Measurements from ENCODE around the gene SUMF1.

DNA sequence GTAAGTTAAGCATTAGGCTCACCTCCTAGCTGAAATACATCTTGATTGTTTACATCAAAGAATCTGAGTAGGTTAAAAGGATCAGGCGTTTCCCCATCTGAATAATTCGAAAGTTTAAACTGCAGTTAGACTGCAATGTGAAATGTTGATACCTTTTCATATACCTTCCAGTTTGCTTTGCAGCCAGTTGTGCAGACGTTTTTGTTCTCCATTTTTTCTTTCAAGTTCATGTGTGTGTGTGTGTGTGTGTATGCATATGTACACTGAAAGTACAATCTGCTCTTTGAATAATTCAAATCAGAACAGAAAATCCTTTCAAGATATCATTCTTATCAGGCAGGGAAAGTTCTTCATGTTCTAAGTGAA, 29.0 kb upstream of the SUMF1 start:
- TF ChIP-seq OSR1 (CRISPR knock-in tag; IDR thresholded peaks at IDR 0.05), result no peak
- TF ChIP-seq, protein P1, sequence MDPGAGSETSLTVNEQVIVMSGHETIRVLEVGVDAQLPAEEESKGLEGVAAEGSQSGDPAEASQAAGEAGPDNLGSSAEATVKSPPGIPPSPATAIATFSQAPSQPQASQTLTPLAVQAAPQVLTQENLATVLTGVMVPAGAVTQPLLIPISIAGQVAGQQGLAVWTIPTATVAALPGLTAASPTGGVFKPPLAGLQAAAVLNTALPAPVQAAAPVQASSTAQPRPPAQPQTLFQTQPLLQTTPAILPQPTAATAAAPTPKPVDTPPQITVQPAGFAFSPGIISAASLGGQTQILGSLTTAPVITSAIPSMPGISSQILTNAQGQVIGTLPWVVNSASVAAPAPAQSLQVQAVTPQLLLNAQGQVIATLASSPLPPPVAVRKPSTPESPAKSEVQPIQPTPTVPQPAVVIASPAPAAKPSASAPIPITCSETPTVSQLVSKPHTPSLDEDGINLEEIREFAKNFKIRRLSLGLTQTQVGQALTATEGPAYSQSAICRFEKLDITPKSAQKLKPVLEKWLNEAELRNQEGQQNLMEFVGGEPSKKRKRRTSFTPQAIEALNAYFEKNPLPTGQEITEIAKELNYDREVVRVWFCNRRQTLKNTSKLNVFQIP (CRISPR knock-in tag; IDR thresholded peaks at IDR 0.05; ENCODE audit: borderline replicate concordance, low read depth), result no peak
- no peak for TF ChIP-seq PPARA (CRISPR knock-in tag; IDR thresholded peaks at IDR 0.05; ENCODE audit: borderline replicate concordance)
- no peak for TF ChIP-seq GLIS3 (CRISPR knock-in tag; IDR thresholded peaks at IDR 0.05)
- no peak for TF ChIP-seq RARB (CRISPR knock-in tag; IDR thresholded peaks at IDR 0.05)
- no peak for TF ChIP-seq ZFP30 (CRISPR knock-in tag; IDR thresholded peaks at IDR 0.05)
- TF ChIP-seq ESRRG (CRISPR knock-in tag; IDR thresholded peaks at IDR 0.05), result no peak
- TF ChIP-seq, protein P2, sequence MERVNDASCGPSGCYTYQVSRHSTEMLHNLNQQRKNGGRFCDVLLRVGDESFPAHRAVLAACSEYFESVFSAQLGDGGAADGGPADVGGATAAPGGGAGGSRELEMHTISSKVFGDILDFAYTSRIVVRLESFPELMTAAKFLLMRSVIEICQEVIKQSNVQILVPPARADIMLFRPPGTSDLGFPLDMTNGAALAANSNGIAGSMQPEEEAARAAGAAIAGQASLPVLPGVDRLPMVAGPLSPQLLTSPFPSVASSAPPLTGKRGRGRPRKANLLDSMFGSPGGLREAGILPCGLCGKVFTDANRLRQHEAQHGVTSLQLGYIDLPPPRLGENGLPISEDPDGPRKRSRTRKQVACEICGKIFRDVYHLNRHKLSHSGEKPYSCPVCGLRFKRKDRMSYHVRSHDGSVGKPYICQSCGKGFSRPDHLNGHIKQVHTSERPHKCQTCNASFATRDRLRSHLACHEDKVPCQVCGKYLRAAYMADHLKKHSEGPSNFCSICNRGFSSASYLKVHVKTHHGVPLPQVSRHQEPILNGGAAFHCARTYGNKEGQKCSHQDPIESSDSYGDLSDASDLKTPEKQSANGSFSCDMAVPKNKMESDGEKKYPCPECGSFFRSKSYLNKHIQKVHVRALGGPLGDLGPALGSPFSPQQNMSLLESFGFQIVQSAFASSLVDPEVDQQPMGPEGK (CRISPR knock-in tag; IDR thresholded peaks at IDR 0.05; ENCODE audit: borderline replicate concordance), result no peak
- TF ChIP-seq, protein P3, sequence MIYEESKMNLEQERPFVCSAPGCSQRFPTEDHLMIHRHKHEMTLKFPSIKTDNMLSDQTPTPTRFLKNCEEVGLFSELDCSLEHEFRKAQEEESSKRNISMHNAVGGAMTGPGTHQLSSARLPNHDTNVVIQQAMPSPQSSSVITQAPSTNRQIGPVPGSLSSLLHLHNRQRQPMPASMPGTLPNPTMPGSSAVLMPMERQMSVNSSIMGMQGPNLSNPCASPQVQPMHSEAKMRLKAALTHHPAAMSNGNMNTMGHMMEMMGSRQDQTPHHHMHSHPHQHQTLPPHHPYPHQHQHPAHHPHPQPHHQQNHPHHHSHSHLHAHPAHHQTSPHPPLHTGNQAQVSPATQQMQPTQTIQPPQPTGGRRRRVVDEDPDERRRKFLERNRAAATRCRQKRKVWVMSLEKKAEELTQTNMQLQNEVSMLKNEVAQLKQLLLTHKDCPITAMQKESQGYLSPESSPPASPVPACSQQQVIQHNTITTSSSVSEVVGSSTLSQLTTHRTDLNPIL (CRISPR knock-in tag; IDR thresholded peaks at IDR 0.05; ENCODE audit: low read depth), result no peak
- no peak for TF ChIP-seq ARNTL (CRISPR knock-in tag; IDR thresholded peaks at IDR 0.05; ENCODE audit: borderline replicate concordance, low read depth)
- TF ChIP-seq ZNF565 (CRISPR knock-in tag; conservative IDR thresholded peaks at IDR 0.05; ENCODE audit: low read depth), result no peak
- TF ChIP-seq BACH2 (CRISPR knock-in tag; IDR thresholded peaks at IDR 0.05; ENCODE audit: borderline replicate concordance), result no peak
- no peak for TF ChIP-seq TOX (CRISPR knock-in tag; IDR thresholded peaks at IDR 0.05; ENCODE audit: borderline replicate concordance)
